H9 (cell line): ENCODE data around the gene FNDC8. TPM values are rescaled to one million over a fixed set of nuclear protein-coding genes. Genes with fewer than 3 reads are reported as not detected.

Experiments used
- DNase-seq: peaks from one replicate; pipeline ENCODE4 v3.0.0-alpha.2; 2017
- H2AFZ ChIP-seq: one replicate; pipeline ENCODE4 v1.6.1; 2013; ENCODE audit warnings: mild to moderate bottlenecking, low read length, control low read depth, moderate library complexity
- H2AK5ac ChIP-seq: 2 replicates; pipeline ENCODE4 v1.6.1; 2013; ENCODE audit warnings: low read length, control low read depth, mixed read lengths; ENCODE audit not compliant: insufficient read length
- H2BK120ac ChIP-seq: one replicate; pipeline ENCODE4 v1.6.1; 2013; ENCODE audit warnings: low read depth, mild to moderate bottlenecking, low read length, control low read depth, inconsistent platforms; ENCODE audit not compliant: poor library complexity, severe bottlenecking
- H2BK12ac ChIP-seq: 2 replicates; pipeline ENCODE4 v1.6.1; 2013; ENCODE audit warnings: low read length, control low read depth, mixed read lengths, low read depth; ENCODE audit not compliant: insufficient read length
- H2BK15ac ChIP-seq: 2 replicates; pipeline ENCODE4 v1.6.1; 2013; ENCODE audit warnings: low read depth, low read length, control low read depth
- H2BK20ac ChIP-seq: one replicate; pipeline ENCODE4 v1.6.1; 2013; ENCODE audit warnings: low read depth, mild to moderate bottlenecking, low read length, control low read depth, inconsistent platforms; ENCODE audit not compliant: poor library complexity, severe bottlenecking
- H2BK5ac ChIP-seq: 2 replicates; pipeline ENCODE4 v1.6.1; 2013; ENCODE audit warnings: low read length, control low read depth, mixed read lengths; ENCODE audit not compliant: insufficient read length
- H3K14ac ChIP-seq: 2 replicates; pipeline ENCODE4 v1.6.1; 2013; ENCODE audit warnings: low read length, control low read depth; ENCODE audit not compliant: insufficient read depth
- H3K18ac ChIP-seq: 2 replicates; pipeline ENCODE4 v1.6.1; 2013; ENCODE audit warnings: low read depth, mild to moderate bottlenecking, mixed read lengths, low read length, control low read depth; ENCODE audit not compliant: insufficient read length
- H3K23ac ChIP-seq: 2 replicates; pipeline ENCODE4 v1.6.1; 2013; ENCODE audit warnings: low read length, control low read depth, mixed read lengths, low read depth; ENCODE audit not compliant: insufficient read length
- H3K23me2 ChIP-seq: 2 replicates; pipeline ENCODE4 v1.6.1; 2013; ENCODE audit warnings: low read depth, mild to moderate bottlenecking, mixed read lengths, low read length, control low read depth; ENCODE audit not compliant: insufficient read length, poor library complexity, severe bottlenecking
- H3K27ac ChIP-seq: 2 replicates; pipeline ENCODE4 v1.5.1; 2013; ENCODE audit warnings: low read length, control low read depth, mixed read lengths, low read depth; ENCODE audit not compliant: insufficient read length
- H3K27me3 ChIP-seq: 2 replicates; pipeline ENCODE4 v1.6.1; 2013; ENCODE audit warnings: low read length, control low read depth, inconsistent platforms; ENCODE audit not compliant: insufficient read depth
- H3K4ac ChIP-seq: 2 replicates; pipeline ENCODE4 v1.6.1; 2013; ENCODE audit warnings: low read depth, mild to moderate bottlenecking, control low read depth, inconsistent platforms, low read length, moderate library complexity
- H3K4me1 ChIP-seq: 2 replicates; pipeline ENCODE4 v1.6.1; 2013; ENCODE audit warnings: low read length, control low read depth, inconsistent platforms; ENCODE audit not compliant: insufficient read depth
- H3K4me2 ChIP-seq: 2 replicates; pipeline ENCODE4 v1.6.1; 2013; ENCODE audit warnings: low read length, control low read depth, mixed read lengths; ENCODE audit not compliant: insufficient read length, insufficient read depth
- H3K56ac ChIP-seq: 2 replicates; pipeline ENCODE4 v1.6.1; 2013; ENCODE audit warnings: low read depth, mild to moderate bottlenecking, mixed read lengths, low read length, control low read depth; ENCODE audit not compliant: insufficient read length
- H3K79me1 ChIP-seq: 2 replicates; pipeline ENCODE4 v1.6.1; 2013; ENCODE audit warnings: low read depth, mild to moderate bottlenecking, moderate library complexity, low read length, control low read depth, inconsistent platforms; ENCODE audit not compliant: insufficient read depth, poor library complexity, severe bottlenecking
- H3K79me2 ChIP-seq: 2 replicates; pipeline ENCODE4 v1.6.1; 2013; ENCODE audit warnings: low read length, control low read depth, inconsistent platforms; ENCODE audit not compliant: insufficient read depth
- H3K9ac ChIP-seq: 2 replicates; pipeline ENCODE4 v1.6.1; 2013; ENCODE audit warnings: low read length, control low read depth, mixed read lengths; ENCODE audit not compliant: insufficient read length; ENCODE audit errors: extremely low read depth
- H3K9me3 ChIP-seq: one replicate; pipeline ENCODE4 v1.6.1; 2013; ENCODE audit warnings: low read depth, low read length, inconsistent platforms; ENCODE audit not compliant: control insufficient read depth
- H3T11ph ChIP-seq: one replicate; pipeline ENCODE4 v1.6.1; 2013; ENCODE audit warnings: mild to moderate bottlenecking, low read length, control low read depth, inconsistent platforms
- H4K20me1 ChIP-seq: one replicate; pipeline ENCODE4 v1.6.1; 2013; ENCODE audit not compliant: control insufficient read depth, insufficient read length, insufficient read depth
- H4K5ac ChIP-seq: 2 replicates; pipeline ENCODE4 v1.6.1; 2013; ENCODE audit warnings: low read depth, mild to moderate bottlenecking, mixed read lengths, low read length, control low read depth; ENCODE audit not compliant: insufficient read length
- H4K8ac ChIP-seq: replicated peaks from 2 replicates; pipeline ENCODE4 v1.6.1; 2013; ENCODE audit warnings: low read length, control low read depth, mixed read lengths, low read depth; ENCODE audit not compliant: insufficient read length
- H4K91ac ChIP-seq: 2 replicates; pipeline ENCODE4 v1.6.1; 2013; ENCODE audit warnings: low read depth, mild to moderate bottlenecking, moderate library complexity, mixed read lengths, low read length, control low read depth; ENCODE audit not compliant: insufficient read length
- H3K27ac Mint-ChIP-seq, 3 experiments: 2 replicates in 2 of 3; 3 replicates in 1 of 3; pipeline ENCODE4 v1.8.0; 2020 to 2021; ENCODE audit warnings: mixed read lengths in 3 of 3, mild to moderate bottlenecking in 1 of 3, moderate library complexity in 1 of 3
- H3K27me3 Mint-ChIP-seq: 2 replicates; pipeline ENCODE4 v1.8.0; 2021; ENCODE audit warnings: low read depth, mild to moderate bottlenecking, moderate library complexity, mixed read lengths
- H3K36me3 Mint-ChIP-seq, 3 experiments: 2 replicates in 2 of 3; 3 replicates in 1 of 3; pipeline ENCODE4 v1.8.0; 2020 to 2021; ENCODE audit warnings: low read depth in 3 of 3, mixed read lengths in 3 of 3; ENCODE audit not compliant: insufficient read depth in 1 of 3
- H3K4me1 Mint-ChIP-seq, 2 experiments: 2 replicates each; pipeline ENCODE4 v1.8.0; 2020; ENCODE audit warnings: mixed read lengths in 2 of 2
- H3K4me3 Mint-ChIP-seq, 2 experiments: 2 replicates in 1 of 2; 3 replicates in 1 of 2; pipeline ENCODE4 v1.8.0; 2020 to 2021; ENCODE audit warnings: mild to moderate bottlenecking in 2 of 2, mixed read lengths in 2 of 2, moderate library complexity in 1 of 2
- H3K9me3 Mint-ChIP-seq, 2 experiments: 2 replicates in 1 of 2; 3 replicates in 1 of 2; pipeline ENCODE4 v1.8.0; 2020; ENCODE audit warnings: mild to moderate bottlenecking in 2 of 2, mixed read lengths in 2 of 2, moderate library complexity in 1 of 2
- WGBS: extraction: QIAGEN DNeasy Blood & Tissue Kit; methylation state at CpG from one replicate; pipeline ENCODE4 v1.1.7; 2013; ENCODE audit warnings: missing lambda C conversion rate, low lambda C conversion rate, mixed read lengths; ENCODE audit not compliant: insufficient read length; ENCODE audit errors: extremely low coverage; 5-methylcytosine and 5-hydroxymethylcytosine counted together
- total RNA-seq: library from RNA; stranded (reverse); gene quantifications from 2 replicates; pipeline ENCODE4 v1.2.1, GENCODE V29; 2021
- TF ChIP-seq, protein P1 (sequence below): fragments of 200-600 bp; sonication (generic); conservative IDR thresholded peaks from 3 replicates; pipeline ENCODE4 v1.8.0; 2021; ENCODE audit warnings: antibody characterized with exemption, mild to moderate bottlenecking

FNDC8 gene
- total RNA-seq, 1 experiment from 2014 or later, result not detected

DNA sequence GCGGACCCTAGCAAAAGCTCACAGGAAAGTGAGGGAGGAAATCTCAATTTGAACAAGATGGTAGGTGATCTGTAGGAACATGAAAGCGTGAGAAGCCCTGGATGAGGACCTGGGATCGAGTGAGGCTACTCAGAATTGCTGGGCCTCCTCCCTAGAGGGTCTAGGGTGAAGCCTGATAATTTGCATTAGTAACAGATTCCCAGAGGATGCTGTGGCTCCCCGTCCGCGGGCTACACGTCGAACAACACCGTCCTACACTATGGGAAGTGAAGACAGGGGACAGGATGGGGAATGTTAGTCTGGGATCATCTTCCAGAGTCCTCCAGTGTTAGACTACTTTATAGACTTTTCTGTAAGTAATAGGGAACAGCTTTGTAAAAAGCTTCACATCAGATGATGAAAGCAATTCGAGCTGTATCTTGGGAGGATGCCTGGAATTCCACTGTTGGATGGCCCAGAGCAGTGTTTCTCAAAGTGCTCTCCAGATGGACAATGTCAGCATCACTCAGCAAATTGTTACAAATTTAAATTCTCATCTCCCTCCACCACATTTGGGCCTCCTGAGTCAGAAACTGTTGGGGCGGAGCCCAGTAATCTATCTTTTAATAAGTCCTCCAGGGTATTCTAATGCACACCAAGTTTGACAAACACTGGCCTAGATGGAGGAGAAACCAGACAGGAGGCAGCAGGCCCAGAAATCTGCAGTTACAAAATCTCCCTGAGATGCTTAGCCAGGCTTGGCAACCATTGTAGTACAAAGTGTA is 6.5 kb downstream of the FNDC8 start:
- H3K14ac ChIP-seq, result no peak overlapping the region
- Mint-ChIP-seq H3K4me3 (no peak overlapping the region), H3K36me3 (peaks cover 16 to 30% (median 18%) of the 10 kb centered on the region in 3 experiments; a peak in 6 of 7 replicates), H3K4me1 (no peaks in the 10 kb centered on the region), H3K9me3 (no peaks in the 10 kb centered on the region; a peak in 1 of 5 replicates), H3K27ac (no peak overlapping the region), H3K27me3 (peaks cover 7% of the 10 kb centered on the region)
- no peak overlapping the region for H2BK15ac ChIP-seq
- DNase-seq, result no peak
- H3T11ph ChIP-seq, result no peak overlapping the region
- H3K4me2 ChIP-seq, result no peak overlapping the region
- no peaks in the 10 kb centered on the region for H3K23me2 ChIP-seq
- no peak overlapping the region for H3K9ac ChIP-seq
- H3K9me3 ChIP-seq, result no peaks in the 10 kb centered on the region
- H2BK12ac ChIP-seq, result no peak overlapping the region
- H4K20me1 ChIP-seq, result no peaks in the 10 kb centered on the region
- H4K91ac ChIP-seq, result no peak overlapping the region
- H3K23ac ChIP-seq, result no peak overlapping the region
- H3K4me1 ChIP-seq, result no peaks in the 10 kb centered on the region
- no peak overlapping the region for H4K5ac ChIP-seq
- H4K8ac ChIP-seq, result no peak overlapping the region
- H2AK5ac ChIP-seq, result no peak overlapping the region
- no peaks in the 10 kb centered on the region for H3K79me1 ChIP-seq
- H3K79me2 ChIP-seq, result no peaks in the 10 kb centered on the region
- H2BK120ac ChIP-seq, result no peak overlapping the region
- no peak overlapping the region for H2AFZ ChIP-seq
- no peaks in the 10 kb centered on the region for H3K27me3 ChIP-seq
- no peak overlapping the region for H3K27ac ChIP-seq
- TF ChIP-seq, protein P1, sequence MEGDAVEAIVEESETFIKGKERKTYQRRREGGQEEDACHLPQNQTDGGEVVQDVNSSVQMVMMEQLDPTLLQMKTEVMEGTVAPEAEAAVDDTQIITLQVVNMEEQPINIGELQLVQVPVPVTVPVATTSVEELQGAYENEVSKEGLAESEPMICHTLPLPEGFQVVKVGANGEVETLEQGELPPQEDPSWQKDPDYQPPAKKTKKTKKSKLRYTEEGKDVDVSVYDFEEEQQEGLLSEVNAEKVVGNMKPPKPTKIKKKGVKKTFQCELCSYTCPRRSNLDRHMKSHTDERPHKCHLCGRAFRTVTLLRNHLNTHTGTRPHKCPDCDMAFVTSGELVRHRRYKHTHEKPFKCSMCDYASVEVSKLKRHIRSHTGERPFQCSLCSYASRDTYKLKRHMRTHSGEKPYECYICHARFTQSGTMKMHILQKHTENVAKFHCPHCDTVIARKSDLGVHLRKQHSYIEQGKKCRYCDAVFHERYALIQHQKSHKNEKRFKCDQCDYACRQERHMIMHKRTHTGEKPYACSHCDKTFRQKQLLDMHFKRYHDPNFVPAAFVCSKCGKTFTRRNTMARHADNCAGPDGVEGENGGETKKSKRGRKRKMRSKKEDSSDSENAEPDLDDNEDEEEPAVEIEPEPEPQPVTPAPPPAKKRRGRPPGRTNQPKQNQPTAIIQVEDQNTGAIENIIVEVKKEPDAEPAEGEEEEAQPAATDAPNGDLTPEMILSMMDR, result no peak
- no peak overlapping the region for H2BK20ac ChIP-seq
- no peak overlapping the region for H3K18ac ChIP-seq
- no peak overlapping the region for H3K4ac ChIP-seq
- H3K56ac ChIP-seq, result no peak overlapping the region
- no peak overlapping the region for H2BK5ac ChIP-seq
- no CpG with 5 or more reads among the region's 11 CpGs for WGBS
